ENCODE results near the gene GALR1.

The GALR1 gene

DNA sequence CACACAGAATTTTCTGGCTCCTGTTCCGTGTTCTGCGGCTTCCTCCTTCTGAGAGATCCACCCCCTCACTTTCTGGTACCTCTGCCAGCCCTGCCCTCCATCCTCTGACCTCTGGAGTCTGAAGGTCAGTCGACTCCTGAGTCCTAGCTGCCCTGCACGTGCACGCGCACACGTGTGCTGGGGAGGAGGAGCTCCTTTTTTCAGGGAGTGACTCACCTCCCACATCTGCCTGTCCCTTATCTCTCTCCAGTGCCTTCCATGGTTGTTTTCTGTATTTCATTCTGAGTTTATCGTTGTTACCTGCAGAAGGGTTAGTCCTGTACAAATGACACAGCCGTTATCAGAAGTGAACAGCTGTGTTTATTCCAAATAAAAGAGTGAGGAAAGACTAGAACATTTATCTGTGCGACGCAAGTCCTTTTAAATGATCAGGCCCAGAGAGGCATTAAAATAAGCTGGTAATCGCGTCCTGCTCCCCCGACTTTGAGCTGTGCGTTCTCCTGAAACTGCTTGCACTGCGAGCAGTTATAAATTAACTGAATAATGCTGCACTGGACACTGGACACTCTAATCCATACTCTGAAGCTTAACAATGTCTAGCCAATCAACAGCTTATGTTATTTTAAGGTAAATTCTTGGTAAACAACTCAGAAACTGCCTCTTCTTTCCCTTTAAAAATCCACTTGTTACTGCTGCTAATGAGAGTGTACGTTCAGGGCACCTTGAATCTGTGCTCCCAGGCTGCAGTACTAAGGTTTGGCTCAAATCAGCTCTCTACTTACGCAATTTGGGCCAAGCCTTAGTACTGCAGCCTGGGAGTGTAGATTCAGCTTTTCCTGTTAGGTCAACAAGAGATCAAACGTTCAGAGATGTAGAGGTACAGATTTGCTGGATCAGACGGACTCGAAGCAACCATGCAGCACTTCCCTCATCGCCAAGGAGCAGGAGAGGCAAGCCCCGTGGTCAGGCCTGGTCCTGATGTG, 72.5 kb downstream of the GALR1 start:
- TF ChIP-seq ELF4 (IDR thresholded peaks at IDR 0.05), result no peak
- no peak for TF ChIP-seq L3MBTL2 (conservative IDR thresholded peaks at IDR 0.05)
- TF ChIP-seq ARNT (IDR thresholded peaks at IDR 0.05), result no peak
- TF ChIP-seq ZNF384 (IDR thresholded peaks at IDR 0.05), result no peak
- no peak for TF ChIP-seq HDGF (IDR thresholded peaks at IDR 0.05; ENCODE audit: borderline replicate concordance)
- no peak for TF ChIP-seq CTBP1 (IDR thresholded peaks at IDR 0.05; ENCODE audit: borderline replicate concordance)
- no peak for TF ChIP-seq FOXM1 (IDR thresholded peaks at IDR 0.05; ENCODE audit: borderline replicate concordance)
- no peak for TF ChIP-seq SUZ12 (IDR thresholded peaks at IDR 0.05)
- no peak for TF ChIP-seq BHLHE40 (IDR thresholded peaks at IDR 0.05; ENCODE audit: borderline replicate concordance)
- TF ChIP-seq FOXA1 (IDR thresholded peaks at IDR 0.05), result no peak
- POLR2A ChIA-PET, result no interaction called here
- no peak for DNase-seq (ENCODE audit: extremely low spot score)
- CTCF ChIA-PET, result no interaction called here

DNA sequence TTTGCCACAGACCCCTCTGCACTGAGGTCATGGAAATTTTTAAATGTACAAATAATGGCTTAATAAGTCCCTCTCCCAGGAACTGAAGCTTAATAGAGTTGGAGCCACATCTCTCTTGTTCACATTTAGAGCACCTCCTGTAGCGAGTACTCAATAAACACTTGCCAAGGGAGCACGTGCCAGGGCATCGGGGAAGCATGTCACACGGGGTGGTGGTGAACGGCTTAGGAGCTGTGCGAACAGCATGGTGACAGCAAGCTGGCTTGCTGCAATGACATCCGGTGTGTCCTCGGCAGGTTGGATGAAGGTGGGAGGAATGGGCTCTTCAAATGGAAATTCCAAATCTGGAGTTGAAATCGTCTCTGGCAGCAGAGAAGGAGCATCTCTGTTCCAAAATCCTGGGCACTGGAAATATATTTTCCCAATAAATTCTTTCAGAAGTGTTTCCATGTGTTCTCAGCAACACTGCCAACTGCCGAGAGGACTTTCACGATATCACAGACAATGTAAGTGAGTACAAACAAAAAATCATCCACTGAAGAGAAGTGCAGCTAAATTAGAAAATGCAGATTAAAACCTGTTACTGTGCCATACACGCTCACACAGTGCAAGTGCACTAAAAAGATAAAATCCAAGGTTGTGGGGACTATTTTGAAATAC, 74.1 kb downstream of the GALR1 start:
- TF ChIP-seq NFRKB (IDR thresholded peaks at IDR 0.05), result no peak
- no peak for TF ChIP-seq FOXK2 (IDR thresholded peaks at IDR 0.05)
- TF ChIP-seq ZNF384 (IDR thresholded peaks at IDR 0.05), result no peak
- TF ChIP-seq TARDBP (IDR thresholded peaks at IDR 0.05), result no peak
- TF ChIP-seq FOXA1 (IDR thresholded peaks at IDR 0.05), result no peak
- no peak for TF ChIP-seq L3MBTL2 (conservative IDR thresholded peaks at IDR 0.05)
- no peak for TF ChIP-seq PKNOX1 (IDR thresholded peaks at IDR 0.05)
- TF ChIP-seq ELF4 (IDR thresholded peaks at IDR 0.05), result no peak
- TF ChIP-seq LEF1 (IDR thresholded peaks at IDR 0.05; ENCODE audit: borderline replicate concordance), result no peak
- TF ChIP-seq ARNT (IDR thresholded peaks at IDR 0.05), result no peak
- no peak for TF ChIP-seq BHLHE40 (IDR thresholded peaks at IDR 0.05; ENCODE audit: borderline replicate concordance)
- DNase-seq (ENCODE audit: extremely low spot score), result no peak
- POLR2A ChIA-PET, result no interaction called here
- CTCF ChIA-PET, result no interaction called here

Measured in HEK293T (cell line).